ENCODE data around the gene SASH3.

The SASH3 gene

DNA sequence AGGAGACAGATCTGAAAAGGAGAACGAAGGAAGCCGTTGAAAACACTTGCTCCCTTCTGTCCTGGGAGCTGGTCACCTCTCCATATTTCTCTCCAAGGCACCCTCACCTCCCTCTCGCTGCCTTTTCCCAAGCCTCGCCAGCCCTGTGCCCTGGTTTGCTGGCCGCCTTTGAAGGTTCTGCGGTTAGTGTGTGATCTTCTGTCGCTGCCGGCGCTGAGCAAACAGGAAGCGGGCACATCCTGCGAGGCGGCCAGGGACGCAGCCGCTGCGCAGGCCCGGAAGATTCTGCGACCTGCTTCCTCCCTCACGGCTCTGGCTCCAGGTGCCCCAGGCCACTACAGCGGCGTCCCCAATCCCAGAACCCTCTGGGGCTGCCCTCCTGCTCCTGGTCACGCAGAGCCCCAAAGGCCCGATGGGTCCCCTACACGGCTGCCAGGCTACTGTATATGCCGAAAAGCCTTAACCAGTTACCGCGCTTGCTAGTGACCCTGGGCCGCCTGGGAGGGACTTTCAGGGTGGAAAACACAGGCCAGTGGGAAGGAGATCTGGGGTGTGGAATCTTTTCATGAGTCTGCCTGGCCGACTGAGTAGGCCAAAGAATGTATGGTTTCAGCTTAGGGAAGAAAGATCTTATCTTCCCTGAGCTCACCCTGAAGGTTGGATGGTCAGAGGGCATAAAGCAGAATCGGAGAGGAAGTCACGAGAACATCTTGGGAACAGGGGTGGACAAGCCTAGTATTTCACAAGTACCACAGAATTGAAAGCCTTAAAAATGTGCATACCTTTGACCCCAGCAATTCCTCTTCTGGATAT, 2.3 kb upstream of the SASH3 start:
- peak overlapping the region; percentile 79 to 98 (median 85) for H3K4me2 ChIP-seq
- TF ChIP-seq Cebpa-rat (IDR thresholded peaks at IDR 0.05), result no peak
- peak overlapping the region; percentile 77 to 95 (median 90) for H3K27ac ChIP-seq
- peaks cover 0 to 6% (median 0%) of the 10 kb centered on the region in 11 experiments; a peak in 2 of 22 replicates for H3K9me3 ChIP-seq (replicated peaks in 1 of 11)
- peaks cover 62 to 98% (median 90%) of the 10 kb centered on the region in 11 experiments for H3K27me3 ChIP-seq
- peaks cover 10 to 12% (median 11%) of the 10 kb centered on the region in 11 experiments; a peak in 21 of 22 replicates for H4K20me1 ChIP-seq
- peak overlapping the region; percentile 6 to 59 (median 44); a peak in 14 of 20 replicates for H3K4me3 ChIP-seq
- peaks cover 3 to 10% (median 9%) of the 10 kb centered on the region in 11 experiments; a peak in 16 of 22 replicates for H3K36me3 ChIP-seq
- H3K4me1 ChIP-seq, result peaks cover 69 to 86% (median 81%) of the 10 kb centered on the region in 10 experiments
- H3K9ac ChIP-seq, result peak overlapping the region; percentile 69 to 93 (median 76)

GRCh38 chrX:129779086-129779672, 570 bp upstream of the SASH3 start:
- no peak for TF ChIP-seq Cebpa-rat (IDR thresholded peaks at IDR 0.05)
- H3K27ac ChIP-seq, result peak overlapping the region; percentile 12 to 95 (median 90); a peak in 21 of 22 replicates
- H3K9ac ChIP-seq, result peak overlapping the region in 9 of 11 experiments; percentile 78 to 93 (median 83); a peak in 18 of 22 replicates
- H3K4me2 ChIP-seq, result peak overlapping the region; percentile 79 to 98 (median 85)
- H3K27me3 ChIP-seq, result peaks cover 47 to 97% (median 89%) of the 10 kb centered on the region in 11 experiments
- H3K9me3 ChIP-seq (replicated peaks in 1 of 11), result peaks cover 0 to 6% (median 0%) of the 10 kb centered on the region in 11 experiments; a peak in 2 of 22 replicates
- H4K20me1 ChIP-seq, result peaks cover 28 to 29% (median 28%) of the 10 kb centered on the region in 11 experiments; a peak in 21 of 22 replicates
- peaks cover 17 to 28% (median 24%) of the 10 kb centered on the region in 11 experiments; a peak in 20 of 22 replicates for H3K36me3 ChIP-seq
- peak overlapping the region; percentile 59 to 80 (median 72); a peak in 19 of 20 replicates for H3K4me3 ChIP-seq
- H3K4me1 ChIP-seq, result peaks cover 73 to 86% (median 83%) of the 10 kb centered on the region in 10 experiments

DNA sequence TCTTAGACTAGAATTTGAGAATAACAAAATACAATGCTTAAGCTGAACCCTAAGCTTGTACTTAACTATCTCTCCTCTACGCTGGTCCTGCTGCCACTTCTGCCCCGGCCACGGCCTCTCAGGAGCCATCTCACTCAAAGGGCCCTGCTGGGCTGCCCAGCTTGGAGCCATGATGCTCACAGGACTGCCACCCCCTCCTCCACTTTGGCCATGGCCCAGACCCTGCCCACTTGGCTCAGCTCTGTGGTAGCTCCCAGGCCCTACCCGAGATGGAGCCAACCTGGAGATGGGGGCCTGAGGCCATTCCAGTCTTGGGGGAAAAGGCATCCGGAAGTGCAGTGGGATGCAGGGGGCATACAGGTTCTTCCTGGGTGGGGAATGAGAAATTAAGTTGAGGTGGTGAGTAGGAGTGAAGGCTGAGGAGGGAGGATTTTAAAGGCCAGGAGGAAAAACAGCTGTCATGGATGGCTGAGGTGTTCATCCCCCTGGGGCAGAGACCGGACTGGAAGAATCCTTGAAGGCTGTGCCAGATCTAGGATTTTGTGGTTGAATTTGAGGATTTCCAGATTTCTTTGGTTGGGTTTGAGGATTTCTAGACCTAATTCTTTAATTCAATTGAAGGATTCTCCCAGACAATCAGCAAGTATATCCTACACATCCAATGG, 824 bp downstream of the SASH3 start:
- peaks cover 72 to 85% (median 82%) of the 10 kb centered on the region in 10 experiments for H3K4me1 ChIP-seq
- no peak for TF ChIP-seq Cebpa-rat (IDR thresholded peaks at IDR 0.05)
- H3K4me3 ChIP-seq, result peak overlapping the region; percentile 59 to 80 (median 72)
- peaks cover 19 to 41% (median 32%) of the 10 kb centered on the region in 11 experiments; a peak in 20 of 22 replicates for H3K36me3 ChIP-seq
- peaks cover 37 to 95% (median 85%) of the 10 kb centered on the region in 11 experiments for H3K27me3 ChIP-seq
- H3K9ac ChIP-seq, result peak overlapping the region; percentile 74 to 93 (median 81)
- peaks cover 0 to 6% (median 0%) of the 10 kb centered on the region in 11 experiments; a peak in 2 of 22 replicates for H3K9me3 ChIP-seq (replicated peaks in 1 of 11)
- H3K4me2 ChIP-seq, result peak overlapping the region; percentile 79 to 98 (median 85)
- H3K27ac ChIP-seq, result peak overlapping the region; percentile 54 to 95 (median 90)
- peaks cover 39 to 43% (median 42%) of the 10 kb centered on the region in 11 experiments; a peak in 21 of 22 replicates for H4K20me1 ChIP-seq

DNA sequence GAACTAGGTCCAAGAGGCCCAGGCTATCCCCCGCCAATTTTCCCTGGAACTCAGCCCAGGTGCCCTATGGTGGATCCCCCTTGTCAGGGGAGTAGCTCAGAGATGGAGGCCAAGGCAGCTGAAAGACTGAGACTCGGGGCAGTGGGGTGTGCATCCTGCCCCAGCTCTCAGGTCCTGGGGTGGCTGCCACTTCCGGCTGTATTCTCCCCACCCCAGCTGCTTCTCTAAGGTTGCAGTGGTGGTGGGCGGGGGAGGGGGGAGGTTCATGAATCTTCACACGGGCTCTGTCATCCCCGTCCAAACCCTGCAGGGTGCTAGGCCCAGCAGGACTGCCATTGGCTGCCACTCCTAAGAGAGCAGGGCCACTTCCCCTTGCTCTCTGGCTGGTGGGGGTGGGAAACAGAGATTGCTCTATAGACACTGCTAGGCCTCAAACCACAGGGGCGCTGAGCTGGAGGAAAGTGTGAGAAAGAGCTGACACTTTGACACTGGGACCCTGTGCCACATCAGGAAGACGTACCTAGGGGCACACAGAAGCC, 1.5 kb downstream of the SASH3 start:
- no peak for TF ChIP-seq Cebpa-rat (IDR thresholded peaks at IDR 0.05)
- Histone ChIP-seq H3K9me3 (replicated peaks in 1 of 11) (peaks cover 0 to 6% (median 0%) of the 10 kb centered on the region in 11 experiments; a peak in 2 of 22 replicates), H3K9ac (peak overlapping the region; percentile 77 to 93 (median 81)), H4K20me1 (peaks cover 45 to 50% (median 48%) of the 10 kb centered on the region in 11 experiments; a peak in 21 of 22 replicates), H3K27me3 (peaks cover 36 to 96% (median 81%) of the 10 kb centered on the region in 11 experiments), H3K36me3 (peaks cover 19 to 41% (median 32%) of the 10 kb centered on the region in 11 experiments; a peak in 20 of 22 replicates), H3K4me3 (peak overlapping the region; percentile 59 to 80 (median 72)), H3K4me2 (peak overlapping the region; percentile 83 to 98 (median 94)), H3K27ac (peak overlapping the region; percentile 54 to 95 (median 90)), H3K4me1 (peaks cover 73 to 85% (median 82%) of the 10 kb centered on the region in 10 experiments)

DNA sequence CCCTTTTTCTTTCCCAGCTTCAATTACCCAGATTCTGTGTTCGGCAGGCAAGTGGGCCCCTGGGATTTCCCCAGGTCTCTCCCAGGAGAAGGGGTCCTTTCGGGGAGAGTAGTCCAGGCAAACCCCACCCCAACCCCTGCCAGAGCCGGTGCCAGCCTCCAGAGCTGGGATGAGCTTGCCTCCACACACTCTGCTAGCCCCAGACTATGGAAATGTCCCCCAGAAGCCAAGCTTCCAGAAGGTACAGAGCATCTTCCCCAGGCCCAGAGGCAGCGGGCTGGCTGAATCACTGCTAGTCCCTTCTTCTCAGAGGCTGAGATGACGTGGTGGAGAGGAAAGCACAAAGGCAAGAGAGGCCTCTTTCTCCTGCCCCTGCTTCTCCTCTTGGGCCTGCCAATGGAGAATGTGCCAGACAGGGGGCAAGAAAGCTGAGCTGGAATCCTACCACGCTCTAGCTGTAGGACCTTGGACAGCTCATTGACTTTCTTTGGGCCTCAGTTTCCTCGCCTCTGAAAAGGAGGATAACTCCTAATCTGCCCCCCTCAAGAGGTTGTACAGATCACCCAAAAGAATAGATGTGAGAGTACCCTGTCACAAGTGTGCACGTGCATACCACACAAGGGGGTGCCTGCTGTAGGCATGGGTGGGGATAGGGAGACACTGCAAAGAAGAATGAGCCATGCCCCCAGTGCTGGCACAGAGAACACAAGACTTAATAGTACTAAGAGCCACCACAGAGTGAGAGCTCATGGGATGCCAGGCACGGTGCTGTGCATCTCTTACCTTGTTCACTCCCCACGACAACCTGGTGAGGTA, 2.1 kb downstream of the SASH3 start:
- Histone ChIP-seq H3K4me2 (peak overlapping the region; percentile 83 to 98 (median 93)), H3K27me3 (peaks cover 36 to 96% (median 75%) of the 10 kb centered on the region in 11 experiments), H3K4me3 (peak overlapping the region; percentile 59 to 80 (median 72)), H3K36me3 (peaks cover 19 to 46% (median 32%) of the 10 kb centered on the region in 11 experiments; a peak in 20 of 22 replicates), H4K20me1 (peaks cover 52 to 56% (median 54%) of the 10 kb centered on the region in 11 experiments; a peak in 21 of 22 replicates), H3K4me1 (peaks cover 73 to 85% (median 82%) of the 10 kb centered on the region in 10 experiments), H3K27ac (peak overlapping the region; percentile 50 to 93 (median 82); a peak in 21 of 22 replicates), H3K9me3 (replicated peaks in 1 of 11) (peaks cover 0 to 6% (median 0%) of the 10 kb centered on the region in 11 experiments; a peak in 2 of 22 replicates), H3K9ac (peak overlapping the region; percentile 72 to 92 (median 80))
- no peak for TF ChIP-seq Cebpa-rat (IDR thresholded peaks at IDR 0.05)

- peaks cover 75 to 85% (median 82%) of the 10 kb centered on the region in 10 experiments for H3K4me1 ChIP-seq
- H3K9ac ChIP-seq, result peak overlapping the region in 9 of 11 experiments; percentile 74 to 92 (median 80); a peak in 16 of 22 replicates
- peaks cover 0 to 6% (median 0%) of the 10 kb centered on the region in 11 experiments; a peak in 2 of 22 replicates for H3K9me3 ChIP-seq (replicated peaks in 1 of 11)
- H3K4me3 ChIP-seq, result peak overlapping the region; percentile 59 to 80 (median 72)
- peaks cover 26 to 54% (median 38%) of the 10 kb centered on the region in 11 experiments; a peak in 21 of 22 replicates for H3K36me3 ChIP-seq
- H4K20me1 ChIP-seq, result peaks cover 57 to 65% (median 62%) of the 10 kb centered on the region in 11 experiments; a peak in 21 of 22 replicates
- H3K27ac ChIP-seq, result peak overlapping the region in 9 of 11 experiments; percentile 69 to 93 (median 82); a peak in 15 of 22 replicates
- TF ChIP-seq Cebpa-rat (IDR thresholded peaks at IDR 0.05), result no peak
- peaks cover 27 to 95% (median 67%) of the 10 kb centered on the region in 11 experiments for H3K27me3 ChIP-seq
- peak overlapping the region; percentile 83 to 98 (median 93) for H3K4me2 ChIP-seq
Observed at GRCh38 chrX:129782706-129783105, 3.0 kb downstream of the SASH3 start.

DNA sequence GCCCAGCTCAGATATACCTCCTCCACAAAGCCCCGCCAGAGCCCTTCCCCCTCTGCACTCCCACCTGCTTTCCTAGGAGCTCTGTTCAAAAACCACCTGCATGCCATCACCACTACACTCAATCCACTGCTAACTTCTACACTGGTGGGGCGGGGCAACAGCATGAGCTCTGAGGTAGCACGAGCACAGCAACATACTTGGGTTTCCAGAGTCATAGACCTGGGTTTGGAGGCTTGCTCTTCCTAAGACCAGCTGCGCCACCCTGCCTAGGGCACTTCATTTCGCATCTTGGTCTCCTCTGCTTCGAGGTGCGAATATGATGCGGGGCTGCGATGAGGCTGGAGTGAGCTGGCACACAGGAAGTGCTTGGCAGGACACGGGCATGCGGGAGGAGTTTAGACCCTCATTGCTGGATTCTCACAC, 3.6 kb downstream of the SASH3 start:
- peak overlapping the region in 10 of 11 experiments; percentile 16 to 92 (median 78); a peak in 12 of 22 replicates for H3K9ac ChIP-seq
- H3K4me3 ChIP-seq, result peak overlapping the region; percentile 59 to 80 (median 72); a peak in 19 of 20 replicates
- peak overlapping the region in 10 of 11 experiments; percentile 20 to 93 (median 80); a peak in 16 of 22 replicates for H3K27ac ChIP-seq
- H3K4me1 ChIP-seq, result peaks cover 71 to 80% (median 78%) of the 10 kb centered on the region in 10 experiments
- H3K36me3 ChIP-seq, result peaks cover 27 to 57% (median 42%) of the 10 kb centered on the region in 11 experiments; a peak in 21 of 22 replicates
- peaks cover 0 to 6% (median 0%) of the 10 kb centered on the region in 11 experiments; a peak in 2 of 22 replicates for H3K9me3 ChIP-seq (replicated peaks in 1 of 11)
- peaks cover 57 to 70% (median 67%) of the 10 kb centered on the region in 11 experiments; a peak in 21 of 22 replicates for H4K20me1 ChIP-seq
- TF ChIP-seq Cebpa-rat (IDR thresholded peaks at IDR 0.05), result no peak
- peak overlapping the region; percentile 83 to 98 (median 93) for H3K4me2 ChIP-seq
- peaks cover 23 to 91% (median 65%) of the 10 kb centered on the region in 11 experiments for H3K27me3 ChIP-seq

All from BLaER1 treated with 17β-estradiol and CSF1 and Interleukin-3, amounts not matched to agents 10 nM and 100 nM (cell line).